ENCODE measurements around the gene PDE4B. TPM values are rescaled to one million over a fixed set of nuclear protein-coding genes. Genes with fewer than 3 reads are reported as not detected.
A peak's percentile ranks its signal among the peaks of the same experiment; 100 is the strongest.

The PDE4B gene
- total RNA-seq, 1 experiment from 2014 or later = 1.4 TPM

GRCh38 chr1:66288048-66288447, 495.4 kb downstream of the PDE4B start:
- Histone ChIP-seq H3K9ac (ENCODE audit: low read length) (peak overlapping the region; percentile 75; the same call in 1 of the 2 replicates), H3K79me2 (ENCODE audit: low read length) (no peaks in the 10 kb centered on the region), H3F3A (ENCODE audit: low read length, unreplicated experiment) (no peaks in the 10 kb centered on the region), H3K27ac (ENCODE audit: low read length) (peak overlapping the region; percentile 96), H4K20me1 (ENCODE audit: low read length) (no peaks in the 10 kb centered on the region), H3K4me1 (ENCODE audit: insufficient read depth, low read length) (peaks cover 74% of the 10 kb centered on the region), H3K27me3 (ENCODE audit: low read length) (no peaks in the 10 kb centered on the region), H3K36me3 (ENCODE audit: low read depth, low read length) (no peaks in the 10 kb centered on the region), H3K4me3 (ENCODE audit: low read length) (no peak overlapping the region), H3K4me2 (ENCODE audit: low read length) (no peak overlapping the region), H3K9me2 (replicated peaks; ENCODE audit: low read length) (no peaks in the 10 kb centered on the region), H3K9me3 (ENCODE audit: low read length) (no peaks in the 10 kb centered on the region), H2AFZ (ENCODE audit: low read length) (no peak overlapping the region)
- no TSS peak for BruUV-seq (replicated peaks)
- ChIA-PET CTCF (no interaction called here), POLR2A (ENCODE audit: unreplicated experiment) (no interaction called here)
- intact Hi-C loops (cut with micrococcal nuclease) = no loop called here
- DNase-seq (peak; percentile 37), ATAC-seq (no peak)
- TF ChIP-seq EZH2phosphoT487 (IDR thresholded peaks at IDR 0.05; ENCODE audit: borderline replicate concordance, low read length) = no peak
- no peak for TF ChIP-seq EZH2 (IDR thresholded peaks at IDR 0.05; ENCODE audit: low read length, unreplicated experiment)
- no peak for TF ChIP-seq CTCF (conservative IDR thresholded peaks at IDR 0.05; ENCODE audit: low read depth, low read length)

GRCh38 chr1:66290761-66291530, 498.3 kb downstream of the PDE4B start:
- BruUV-seq (replicated peaks) = TSS peak; percentile 58
- H3K79me2 ChIP-seq (ENCODE audit: low read length) = no peaks in the 10 kb centered on the region
- H3K9me2 ChIP-seq (replicated peaks; ENCODE audit: low read length) = no peaks in the 10 kb centered on the region
- POLR2A ChIA-PET (ENCODE audit: unreplicated experiment) = interaction anchor here (0.5 to 0.6 kb wide), 2 partner anchors 158 to 953 kb away, joined by 3 to 9 read pairs; no protein-coding TSS in a partner anchor
- peak; percentile 42 for DNase-seq
- H3K27ac ChIP-seq (ENCODE audit: low read length) = peak overlapping the region; percentile 95
- peak overlapping the region; percentile 58 for H3K4me2 ChIP-seq (ENCODE audit: low read length)
- no peak overlapping the region for H2AFZ ChIP-seq (ENCODE audit: low read length)
- peaks cover 82% of the 10 kb centered on the region for H3K4me1 ChIP-seq (ENCODE audit: insufficient read depth, low read length)
- peak; percentile 4 for ATAC-seq
- no peaks in the 10 kb centered on the region for H3K27me3 ChIP-seq (ENCODE audit: low read length)
- no peaks in the 10 kb centered on the region for H3K9me3 ChIP-seq (ENCODE audit: low read length)
- H3K36me3 ChIP-seq (ENCODE audit: low read depth, low read length) = no peaks in the 10 kb centered on the region
- H3F3A ChIP-seq (ENCODE audit: low read length, unreplicated experiment) = peaks cover 4% of the 10 kb centered on the region
- TF ChIP-seq CTCF (conservative IDR thresholded peaks at IDR 0.05; ENCODE audit: low read depth, low read length) = no peak
- TF ChIP-seq EZH2phosphoT487 (IDR thresholded peaks at IDR 0.05; ENCODE audit: borderline replicate concordance, low read length) = no peak
- no peak for TF ChIP-seq EZH2 (IDR thresholded peaks at IDR 0.05; ENCODE audit: low read length, unreplicated experiment)
- CTCF ChIA-PET = interaction anchor here (1.6 kb wide), 1 partner anchor 145 kb away, joined by 5 read pairs; no protein-coding TSS in a partner anchor
- H4K20me1 ChIP-seq (ENCODE audit: low read length) = no peaks in the 10 kb centered on the region
- H3K4me3 ChIP-seq (ENCODE audit: low read length) = no peak overlapping the region
- H3K9ac ChIP-seq (ENCODE audit: low read length) = peak overlapping the region; percentile 76
- intact Hi-C loops (cut with micrococcal nuclease) = loop anchor here (5.0 kb wide), 1 partner anchor 61 kb away; no protein-coding TSS in a partner anchor

GRCh38 chr1:66291531-66291864, 498.8 kb downstream of the PDE4B start:
- H3K36me3 ChIP-seq (ENCODE audit: low read depth, low read length) = no peaks in the 10 kb centered on the region
- TF ChIP-seq EZH2 (IDR thresholded peaks at IDR 0.05; ENCODE audit: low read length, unreplicated experiment) (no peak), EZH2phosphoT487 (IDR thresholded peaks at IDR 0.05; ENCODE audit: borderline replicate concordance, low read length) (no peak), CTCF (conservative IDR thresholded peaks at IDR 0.05; ENCODE audit: low read depth, low read length) (no peak)
- H3K4me2 ChIP-seq (ENCODE audit: low read length) = peak overlapping the region; percentile 58
- intact Hi-C loops (cut with micrococcal nuclease) = loop anchor here (5.0 kb wide), 1 partner anchor 61 kb away; no protein-coding TSS in a partner anchor
- no peak overlapping the region for H3K4me3 ChIP-seq (ENCODE audit: low read length)
- H2AFZ ChIP-seq (ENCODE audit: low read length) = no peak overlapping the region
- H3K27ac ChIP-seq (ENCODE audit: low read length) = peak overlapping the region; percentile 95
- H3K79me2 ChIP-seq (ENCODE audit: low read length) = no peaks in the 10 kb centered on the region
- ChIA-PET POLR2A (ENCODE audit: unreplicated experiment) (interaction anchor here (0.6 kb wide), 1 partner anchor 128 kb away, joined by 3 read pairs; no protein-coding TSS in a partner anchor), CTCF (interaction anchor here (1.6 kb wide), 1 partner anchor 145 kb away, joined by 5 read pairs; no protein-coding TSS in a partner anchor)
- peaks cover 4% of the 10 kb centered on the region for H3F3A ChIP-seq (ENCODE audit: low read length, unreplicated experiment)
- H3K27me3 ChIP-seq (ENCODE audit: low read length) = no peaks in the 10 kb centered on the region
- ATAC-seq = peak; percentile 71
- peak; percentile 88 for DNase-seq
- peak overlapping the region; percentile 88 for H3K9ac ChIP-seq (ENCODE audit: low read length)
- no peaks in the 10 kb centered on the region for H3K9me3 ChIP-seq (ENCODE audit: low read length)
- BruUV-seq (replicated peaks) = no TSS peak
- no peaks in the 10 kb centered on the region for H4K20me1 ChIP-seq (ENCODE audit: low read length)
- no peaks in the 10 kb centered on the region for H3K9me2 ChIP-seq (replicated peaks; ENCODE audit: low read length)
- H3K4me1 ChIP-seq (ENCODE audit: insufficient read depth, low read length) = peaks cover 81% of the 10 kb centered on the region

Measured in PC-3 (cell line).